Tibial nerve (tissue), 3 donors: ENCODE results near the gene COX6B2.

Source experiments
- POLR2A ChIP-seq, 2 donors: fragments of 450-650 bp; IDR thresholded peaks; one replicate each; pipeline ENCODE4 v1.6.1; 2017; ENCODE audit warnings: antibody characterized with exemption in 2 of 2, mild to moderate bottlenecking in 2 of 2, moderate library complexity in 2 of 2
- TF ChIP-seq, protein P1 (sequence below), 5 experiments: fragments of 200-600 bp in 3 of 5; fragments of 450-650 bp in 2 of 5; sonication (generic) in 3 of 5; IDR thresholded peaks; one replicate each; pipeline ENCODE4 v1.5.1; 2016 to 2019; ENCODE audit warnings: antibody characterized with exemption in 5 of 5, mild to moderate bottlenecking in 3 of 5, moderate library complexity in 2 of 5

DNA sequence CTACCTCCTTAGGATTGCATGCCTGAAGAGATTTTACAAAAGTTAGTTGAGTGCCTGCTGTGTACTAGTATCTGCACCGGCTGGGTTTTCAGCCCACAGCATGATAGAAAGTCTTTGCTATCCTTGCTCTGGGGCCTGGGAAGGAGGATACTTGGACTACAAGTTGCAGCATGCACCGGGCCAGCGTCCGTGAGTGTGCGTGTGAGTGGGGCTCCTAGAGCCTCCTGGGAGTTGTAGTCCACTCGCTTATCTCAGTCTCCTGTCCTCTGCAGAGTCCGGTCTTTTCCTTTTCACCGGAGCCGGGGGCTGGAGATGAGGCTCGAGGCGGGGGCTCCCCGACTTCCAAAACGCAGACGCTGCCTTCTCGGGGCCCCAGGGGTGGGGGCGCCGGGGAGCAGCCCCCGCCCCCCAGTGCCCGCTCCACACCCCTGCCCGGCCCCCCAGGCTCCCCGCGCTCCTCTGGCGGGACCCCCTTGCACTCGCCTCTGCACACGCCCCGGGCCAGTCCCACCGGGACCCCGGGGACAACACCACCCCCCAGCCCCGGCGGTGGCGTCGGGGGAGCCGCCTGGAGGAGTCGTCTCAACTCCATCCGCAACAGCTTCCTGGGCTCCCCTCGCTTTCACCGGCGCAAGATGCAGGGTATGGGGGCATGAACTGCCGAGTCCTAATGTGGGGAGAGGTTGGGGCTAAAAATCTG is 50.1 kb downstream of the COX6B2 start:
- TF ChIP-seq, protein P1, sequence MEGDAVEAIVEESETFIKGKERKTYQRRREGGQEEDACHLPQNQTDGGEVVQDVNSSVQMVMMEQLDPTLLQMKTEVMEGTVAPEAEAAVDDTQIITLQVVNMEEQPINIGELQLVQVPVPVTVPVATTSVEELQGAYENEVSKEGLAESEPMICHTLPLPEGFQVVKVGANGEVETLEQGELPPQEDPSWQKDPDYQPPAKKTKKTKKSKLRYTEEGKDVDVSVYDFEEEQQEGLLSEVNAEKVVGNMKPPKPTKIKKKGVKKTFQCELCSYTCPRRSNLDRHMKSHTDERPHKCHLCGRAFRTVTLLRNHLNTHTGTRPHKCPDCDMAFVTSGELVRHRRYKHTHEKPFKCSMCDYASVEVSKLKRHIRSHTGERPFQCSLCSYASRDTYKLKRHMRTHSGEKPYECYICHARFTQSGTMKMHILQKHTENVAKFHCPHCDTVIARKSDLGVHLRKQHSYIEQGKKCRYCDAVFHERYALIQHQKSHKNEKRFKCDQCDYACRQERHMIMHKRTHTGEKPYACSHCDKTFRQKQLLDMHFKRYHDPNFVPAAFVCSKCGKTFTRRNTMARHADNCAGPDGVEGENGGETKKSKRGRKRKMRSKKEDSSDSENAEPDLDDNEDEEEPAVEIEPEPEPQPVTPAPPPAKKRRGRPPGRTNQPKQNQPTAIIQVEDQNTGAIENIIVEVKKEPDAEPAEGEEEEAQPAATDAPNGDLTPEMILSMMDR (IDR thresholded peaks at IDR 0.05) = no peak
- no peak for TF ChIP-seq POLR2A (IDR thresholded peaks at IDR 0.05)
